HTR-8/SVneo (cell line): Measurements from ENCODE around the gene CDK1.

Experiments
- DNase-seq: peaks from one replicate; pipeline ENCODE4 v3.0.0; 2011; ENCODE audit warnings: low spot score, mixed read lengths; ENCODE audit not compliant: insufficient read length
- FAIRE-seq: peaks from 2 replicates; lab custom pipeline; 2011; peaks lifted over from hg19 to GRCh38; lab: Jason Lieb, UNC

CDK1 gene

GRCh38 chr10:60778214-60778970, at the start of gene CDK1:
Gene CDK1 (plus strand): TSS chr10:60778478. CDS start chr10:60780166, 1,688 bp downstream.
- FAIRE-seq: no peak
- DNase-seq: peak; percentile 97

- no peak for DNase-seq
- no peak for FAIRE-seq
Observed at GRCh38 chr10:60729106-60729505, 49.2 kb upstream of the CDK1 start.

- no peak for FAIRE-seq
- no peak for DNase-seq
Observed at GRCh38 chr10:60731134-60731885, 47.0 kb upstream of the CDK1 start.

- FAIRE-seq: no peak
- no peak for DNase-seq
Observed at GRCh38 chr10:60732198-60732806, 46.0 kb upstream of the CDK1 start.

GRCh38 chr10:60732807-60733516, 45.3 kb upstream of the CDK1 start:
- no peak for DNase-seq
- FAIRE-seq: no peak

- FAIRE-seq: no peak
- peak; percentile 29 for DNase-seq
Observed at GRCh38 chr10:60733517-60733822, 44.8 kb upstream of the CDK1 start.

- FAIRE-seq: no peak
- no peak for DNase-seq
Observed at GRCh38 chr10:60733826-60734225, 44.5 kb upstream of the CDK1 start.

- DNase-seq: no peak
- FAIRE-seq: no peak
Observed at GRCh38 chr10:60734226-60734625, 44.1 kb upstream of the CDK1 start.

- DNase-seq (no peak), FAIRE-seq (no peak)
Observed at GRCh38 chr10:60735244-60735643, 43.0 kb upstream of the CDK1 start.

GRCh38 chr10:60737242-60737641, 41.0 kb upstream of the CDK1 start:
- no peak for DNase-seq
- FAIRE-seq: no peak

- FAIRE-seq: no peak
Observed at GRCh38 chr10:60739558-60739957, 38.7 kb upstream of the CDK1 start.

GRCh38 chr10:60742512-60742911, 35.8 kb upstream of the CDK1 start:
- FAIRE-seq (no peak), DNase-seq (no peak)

More at GRCh38 chr10:60739558-60739957, 38.7 kb upstream of the CDK1 start:
- no peak for DNase-seq

GRCh38 chr10:60747817-60748469, 30.3 kb upstream of the CDK1 start:
- no peak for FAIRE-seq
- DNase-seq: no peak

GRCh38 chr10:60753152-60753551, 25.1 kb upstream of the CDK1 start:
- DNase-seq (no peak), FAIRE-seq (no peak)

- DNase-seq (no peak), FAIRE-seq (no peak)
Observed at GRCh38 chr10:60753817-60754216, 24.5 kb upstream of the CDK1 start.

GRCh38 chr10:60757420-60757895, 20.8 kb upstream of the CDK1 start:
- DNase-seq: peak; percentile 21
- no peak for FAIRE-seq

- no peak for DNase-seq
- no peak for FAIRE-seq
Observed at GRCh38 chr10:60759181-60759580, 19.1 kb upstream of the CDK1 start.

- no peak for FAIRE-seq
- DNase-seq: no peak
Observed at GRCh38 chr10:60760711-60761210, 17.5 kb upstream of the CDK1 start.

GRCh38 chr10:60762554-60762953, 15.7 kb upstream of the CDK1 start:
- DNase-seq: no peak

GRCh38 chr10:60767424-60767823, 10.9 kb upstream of the CDK1 start:
- no peak for FAIRE-seq
- DNase-seq: no peak

More at GRCh38 chr10:60762554-60762953, 15.7 kb upstream of the CDK1 start:
- no peak for FAIRE-seq
